ENCODE results near the gene ZBTB21. TPM values are rescaled to one million over a fixed set of nuclear protein-coding genes. Genes with fewer than 3 reads are reported as not detected.

The ZBTB21 gene
- total RNA-seq, 1 experiment from 2014 or later = 17.9 TPM

GRCh38 chr21:41983229-41983628, 26.9 kb downstream of the ZBTB21 start:
- no peak for TF ChIP-seq SIN3A (IDR thresholded peaks at IDR 0.05; ENCODE audit: borderline replicate concordance, insufficient read depth, low read depth, low read length)
- no peak for TF ChIP-seq CTCF (IDR thresholded peaks at IDR 0.05)
- TF ChIP-seq POLR2AphosphoS5 (IDR thresholded peaks at IDR 0.05; ENCODE audit: low read depth, low read length) = no peak
- TF ChIP-seq TCF7L2 (IDR thresholded peaks at IDR 0.05; ENCODE audit: low read depth, low read length) = no peak
- TF ChIP-seq REST (IDR thresholded peaks at IDR 0.05; ENCODE audit: insufficient read depth in 1 of 2, low read depth in 2 of 2, low read length in 1 of 2) = no peak
- Histone ChIP-seq H3K4me3 (ENCODE audit: low read depth in 2 of 2, low read length in 2 of 2) (no peak overlapping the region), H3K27me3 (ENCODE audit: control insufficient read depth, insufficient read depth, low read length) (no peaks in the 10 kb centered on the region), H3K4me1 (ENCODE audit: control insufficient read depth, insufficient read depth, low read length) (no peaks in the 10 kb centered on the region), H3K27ac (ENCODE audit: low read length) (no peak overlapping the region), H3K9me3 (ENCODE audit: control insufficient read depth, insufficient read depth, low read depth, low read length) (no peaks in the 10 kb centered on the region), H3K36me3 (ENCODE audit: control insufficient read depth, insufficient read depth, low read length) (no peaks in the 10 kb centered on the region)
- POLR2A ChIA-PET = no interaction called here
- BruUV-seq (replicated peaks) = no TSS peak
- DNase-seq (ENCODE audit: low read depth, low spot score) = no peak
- in situ Hi-C loops (cut with HindIII; ENCODE audit: low pct_unique_long_range_greater_than_20kb, low sequenced_read_pairs) (no loop called here), intact Hi-C loops (cut with micrococcal nuclease; ENCODE audit: unreplicated experiment) (no loop called here)
- ATAC-seq = no peak
- CTCF ChIA-PET = no interaction called here

GRCh38 chr21:41980561-41980960, 29.6 kb downstream of the ZBTB21 start:
- no peaks in the 10 kb centered on the region for H3K4me1 ChIP-seq (ENCODE audit: control insufficient read depth, insufficient read depth, low read length)
- H3K36me3 ChIP-seq (ENCODE audit: control insufficient read depth, insufficient read depth, low read length) = no peaks in the 10 kb centered on the region
- in situ Hi-C loops (cut with HindIII; ENCODE audit: low pct_unique_long_range_greater_than_20kb, low sequenced_read_pairs) (no loop called here), intact Hi-C loops (cut with micrococcal nuclease; ENCODE audit: unreplicated experiment) (no loop called here)
- no peaks in the 10 kb centered on the region for H3K27me3 ChIP-seq (ENCODE audit: control insufficient read depth, insufficient read depth, low read length)
- DNase-seq (ENCODE audit: low read depth, low spot score) = no peak
- ChIA-PET POLR2A (no interaction called here), CTCF (no interaction called here)
- BruUV-seq (replicated peaks) = no TSS peak
- no peak overlapping the region for H3K27ac ChIP-seq (ENCODE audit: low read length)
- ATAC-seq = no peak
- TF ChIP-seq POLR2AphosphoS5 (IDR thresholded peaks at IDR 0.05; ENCODE audit: low read depth, low read length) = no peak
- TF ChIP-seq REST (IDR thresholded peaks at IDR 0.05; ENCODE audit: insufficient read depth in 1 of 2, low read depth in 2 of 2, low read length in 1 of 2) = no peak
- TF ChIP-seq TCF7L2 (IDR thresholded peaks at IDR 0.05; ENCODE audit: low read depth, low read length) = no peak
- TF ChIP-seq CTCF (IDR thresholded peaks at IDR 0.05) = no peak
- TF ChIP-seq SIN3A (IDR thresholded peaks at IDR 0.05; ENCODE audit: borderline replicate concordance, insufficient read depth, low read depth, low read length) = no peak
- no peaks in the 10 kb centered on the region for H3K9me3 ChIP-seq (ENCODE audit: control insufficient read depth, insufficient read depth, low read depth, low read length)
- no peak overlapping the region for H3K4me3 ChIP-seq (ENCODE audit: low read depth in 2 of 2, low read length in 2 of 2)
